Measurements from ENCODE around the gene CAMK2D.

Gene CAMK2D

DNA sequence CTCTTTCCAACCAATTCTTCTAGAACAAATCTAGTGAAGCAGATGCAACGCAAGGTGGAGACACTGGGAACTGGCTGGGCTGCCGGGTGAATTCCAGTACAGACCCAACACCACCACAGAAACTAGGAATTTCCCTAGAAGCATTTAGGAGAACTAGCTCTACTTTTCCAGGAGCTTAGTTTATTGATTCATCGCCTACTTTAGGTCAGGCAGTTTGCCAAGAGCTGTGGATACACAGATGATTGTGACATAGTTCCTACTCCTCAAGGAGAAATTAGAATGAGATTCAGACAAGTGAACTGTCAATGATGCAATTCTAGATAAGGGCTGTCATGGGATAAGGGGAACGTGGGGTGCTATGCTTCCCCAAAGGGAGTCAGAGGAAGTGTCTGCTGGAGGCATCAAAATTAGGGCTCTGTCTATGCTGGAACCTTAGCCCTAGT, 350.0 kb downstream of the CAMK2D start:
- no peak for DNase-seq

DNA sequence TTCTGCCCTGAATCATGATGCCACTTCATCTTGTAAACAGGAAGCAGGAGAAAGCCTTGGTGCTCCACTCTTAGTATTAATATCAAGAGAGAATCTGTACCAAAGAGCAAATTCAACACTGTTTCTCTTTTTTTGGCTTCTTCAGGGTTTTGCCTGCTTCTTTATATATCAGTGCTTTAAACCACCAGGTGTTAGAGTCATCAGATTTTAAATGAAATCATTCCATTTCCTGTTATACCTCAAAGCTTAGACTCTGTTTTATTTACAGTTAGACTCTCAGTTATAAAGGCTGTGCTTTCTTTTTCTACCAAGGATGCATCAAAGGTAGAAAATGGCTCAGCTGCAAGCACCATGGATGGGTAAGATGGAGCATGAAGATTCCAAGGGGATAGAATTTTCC, 350.9 kb downstream of the CAMK2D start:
- no peak for DNase-seq

GRCh38 chr4:113409181-113409580, 352.4 kb downstream of the CAMK2D start:
- DNase-seq: no peak

DNA sequence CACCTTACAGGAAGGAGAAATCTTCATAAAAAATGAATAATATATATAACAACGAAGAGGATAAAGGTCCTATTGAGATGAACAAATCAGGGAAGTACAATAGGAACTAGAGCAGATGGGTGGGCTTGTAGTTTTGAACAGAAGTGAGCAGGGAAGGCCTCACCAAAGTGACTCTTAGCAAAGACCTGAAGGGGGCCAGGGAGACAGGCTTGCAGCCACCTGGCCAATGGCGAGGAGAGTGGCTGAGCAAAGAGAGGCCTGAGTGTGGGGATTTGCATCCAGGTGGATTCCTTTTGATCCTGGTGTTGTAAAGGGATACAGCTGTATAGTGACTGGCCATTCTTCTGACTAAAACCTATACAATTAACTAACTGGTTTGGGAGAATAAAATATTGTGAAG, 354.1 kb downstream of the CAMK2D start:
- DNase-seq: no peak

DNA sequence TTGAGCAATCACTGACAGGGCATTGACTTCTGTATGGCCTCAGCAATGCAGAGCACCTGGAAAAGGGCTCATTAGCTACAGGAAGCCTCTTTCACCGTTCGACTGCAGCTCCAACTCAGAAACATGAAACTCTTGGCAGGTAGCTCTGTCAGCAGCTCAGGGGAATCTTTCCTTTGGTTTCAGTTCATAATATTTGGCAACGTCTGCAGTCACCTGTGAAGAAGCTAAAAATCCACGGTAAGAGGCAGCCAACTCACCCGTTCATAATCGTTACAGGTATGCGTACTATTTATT, 354.9 kb downstream of the CAMK2D start:
- DNase-seq: no peak

DNA sequence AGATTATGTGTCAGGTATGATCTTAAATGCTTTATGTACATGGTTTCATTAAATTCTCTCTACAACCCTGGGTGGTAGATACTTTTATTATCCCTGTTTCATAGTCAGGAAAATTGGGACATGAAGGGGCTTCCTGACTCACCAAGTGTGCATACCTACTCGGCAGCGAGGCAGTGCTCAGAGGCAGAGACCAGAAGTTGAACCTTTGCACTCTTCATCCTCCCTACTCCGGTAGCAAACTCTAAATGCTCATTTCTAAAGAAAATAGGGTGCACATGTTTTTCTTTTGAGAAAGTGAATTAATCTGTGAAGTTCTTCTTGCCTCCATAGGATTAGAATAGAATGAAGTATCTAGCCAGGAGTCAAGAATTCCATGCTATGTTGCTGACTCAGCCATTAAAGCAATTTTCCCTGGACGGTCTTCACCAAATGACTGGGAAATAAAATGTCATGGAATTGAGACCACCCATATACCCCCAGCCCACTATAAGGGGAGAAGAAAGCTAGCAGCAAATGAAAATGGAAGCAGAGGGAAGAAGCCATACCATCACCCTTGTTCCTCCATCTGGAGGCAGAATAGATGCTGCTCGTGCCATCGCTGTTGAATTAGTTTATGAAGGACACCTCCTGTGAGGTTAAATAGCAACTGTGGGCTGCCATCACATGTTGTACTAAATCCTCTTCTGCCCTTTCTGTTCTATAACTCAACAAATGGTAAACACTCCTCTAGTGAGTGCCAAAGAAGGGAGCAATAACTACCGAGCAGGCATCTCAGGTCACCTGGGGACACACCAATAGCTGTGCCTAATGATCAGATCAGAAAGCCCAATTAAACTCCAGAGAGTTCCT, 355.4 kb downstream of the CAMK2D start:
- DNase-seq: no peak

DNA sequence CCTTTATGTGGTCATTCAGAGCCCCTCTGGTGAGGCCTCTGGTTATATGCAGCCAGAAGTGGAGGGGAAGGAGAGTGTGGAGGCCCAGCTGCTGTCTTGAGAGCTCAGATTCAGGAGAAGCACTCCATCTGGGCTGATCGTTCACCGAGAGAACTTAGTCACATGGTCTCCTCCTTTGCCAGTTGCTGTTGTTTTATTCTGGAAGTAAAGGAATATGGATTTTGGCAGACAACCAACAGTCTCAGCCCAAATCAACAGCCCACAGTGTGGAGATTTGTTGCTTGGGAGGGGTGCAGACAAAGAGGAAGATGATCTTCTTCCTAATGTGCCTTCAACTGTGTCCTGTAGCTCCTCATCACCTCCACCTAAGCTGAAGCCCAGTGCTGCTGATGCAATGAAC, 356.7 kb downstream of the CAMK2D start:
- no peak for DNase-seq

GRCh38 chr4:113404167-113404571, 357.4 kb downstream of the CAMK2D start:
- DNase-seq: no peak
